Natural killer cell treated with Interleukin-12 subunit alpha and Interleukin-12 subunit beta and Interleukin-15 and Interleukin-18, amount 100 ng/mL, for 72 hours (primary cell): ENCODE data around the gene IQCN. TPM values are rescaled to one million over a fixed set of nuclear protein-coding genes. Genes with fewer than 3 reads are reported as not detected.
A peak's percentile ranks its signal among the peaks of the same experiment; 100 is the strongest.

ENCODE experiments used
- ATAC-seq, 2 donors: fragments of 150-1000 bp; cut with Tn5 transposase in 1 of 2; sonication (Bioruptor Pico), chemical (Tn5 transposase) in 1 of 2; 2 replicates each; pipeline ENCODE4 v1.10.0; 2021
- DNase-seq: peaks from one replicate; pipeline ENCODE4 v3.0.0; 2022; ENCODE audit warnings: low spot score
- H3K27ac Mint-ChIP-seq, 2 donors: 1 replicate in 1 of 2; 2 replicates in 1 of 2; pipeline ENCODE4 v1.8.0; 2022; ENCODE audit warnings: mixed read lengths in 2 of 2, mild to moderate bottlenecking in 1 of 2, moderate library complexity in 1 of 2
- H3K27me3 Mint-ChIP-seq, 2 donors: 1 replicate in 1 of 2; 2 replicates in 1 of 2; pipeline ENCODE4 v1.8.0; 2022; ENCODE audit warnings: mixed read lengths in 2 of 2
- H3K36me3 Mint-ChIP-seq: one replicate; pipeline ENCODE4 v1.8.0; 2022; ENCODE audit warnings: mixed read lengths
- H3K4me1 Mint-ChIP-seq, 2 donors: 1 replicate in 1 of 2; 2 replicates in 1 of 2; pipeline ENCODE4 v1.8.0; 2022; ENCODE audit warnings: low read depth in 2 of 2, mixed read lengths in 2 of 2, mild to moderate bottlenecking in 1 of 2
- H3K4me3 Mint-ChIP-seq: one replicate; pipeline ENCODE4 v1.8.0; 2022; ENCODE audit warnings: mixed read lengths
- H3K9me3 Mint-ChIP-seq: 2 replicates; pipeline ENCODE4 v1.8.0; 2022; ENCODE audit warnings: mixed read lengths
- total RNA-seq, 2 donors: library from RNA; stranded (reverse); gene quantifications; one replicate each; pipeline ENCODE4 v1.2.3, GENCODE V29; 2022

IQCN gene
- total RNA-seq, 2 donors from 2014 or later = 1.5 to 4.0 TPM

DNA sequence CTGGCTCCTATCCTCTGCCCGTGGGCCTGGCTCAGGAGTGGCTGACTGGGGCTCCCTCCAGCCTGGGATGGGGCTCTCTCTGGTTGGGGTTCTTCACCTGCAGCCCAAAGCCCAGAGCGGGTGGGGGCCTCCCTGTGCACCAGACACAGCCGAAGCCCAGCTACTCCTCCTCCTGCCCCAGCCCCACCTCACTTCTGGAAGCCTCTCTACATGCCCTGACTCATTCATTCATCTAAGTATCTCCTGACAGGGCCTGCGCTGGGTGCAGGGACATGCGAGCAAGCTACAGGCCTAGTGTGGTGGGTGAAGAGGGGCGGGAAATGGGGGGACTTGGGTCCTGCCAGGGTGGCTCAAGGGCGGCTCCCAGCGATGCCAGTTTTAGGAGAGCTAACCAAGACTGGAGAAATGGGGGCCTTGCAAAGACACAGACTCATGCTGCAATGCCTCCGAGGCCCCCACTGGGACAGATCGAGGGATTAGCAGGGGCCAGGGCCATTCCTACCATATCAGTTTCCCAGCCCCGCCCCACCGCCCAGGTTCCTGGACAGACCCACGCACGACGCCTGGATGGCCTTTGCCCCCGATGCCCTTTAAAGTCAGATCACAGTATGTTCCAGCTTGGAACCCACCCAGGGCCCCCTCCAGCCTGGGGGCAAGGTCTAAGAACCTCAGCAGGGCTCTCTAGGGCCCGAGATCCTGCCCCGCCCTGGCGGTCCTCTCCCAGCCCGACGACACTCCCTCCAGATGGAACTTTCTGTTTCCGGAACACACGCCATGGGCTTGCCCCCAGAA lies 36.1 kb upstream of the IQCN start:
- H3K9me3 Mint-ChIP-seq = no peaks in the 10 kb centered on the region

DNA sequence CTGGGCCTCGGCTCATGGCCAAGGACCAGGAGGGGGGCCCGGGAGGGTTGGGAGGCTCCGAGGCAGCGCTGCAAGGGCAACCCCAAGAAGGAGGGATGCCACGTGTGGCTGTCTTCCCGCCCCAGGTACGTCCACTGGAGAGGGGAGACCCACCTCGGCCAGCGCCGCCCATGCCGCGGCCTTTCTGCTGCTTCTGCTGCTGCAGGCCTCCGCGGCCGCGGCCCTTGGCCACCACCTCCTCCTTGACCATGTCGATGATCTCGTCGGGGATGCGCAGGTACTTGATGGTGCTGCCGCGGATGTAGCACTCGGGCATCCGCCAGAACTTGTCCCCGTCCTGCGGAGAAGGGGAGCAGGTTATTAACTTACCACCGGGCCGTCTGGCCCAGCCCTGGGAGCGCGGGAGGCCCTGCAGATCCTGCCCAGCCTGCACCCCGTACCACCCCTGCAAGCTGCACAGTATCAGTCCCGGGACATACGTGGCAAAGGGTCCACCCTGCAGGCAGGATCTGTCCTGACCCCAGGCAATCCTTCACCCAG lies 35.3 kb upstream of the IQCN start:
- no peak for DNase-seq
- ATAC-seq = no peak
- H3K4me1 Mint-ChIP-seq = peaks cover 0 to 23% of the 10 kb centered on the region in 2 donors
- no peak overlapping the region for H3K4me3 Mint-ChIP-seq
- H3K27me3 Mint-ChIP-seq = no peaks in the 10 kb centered on the region
- H3K27ac Mint-ChIP-seq = no peak overlapping the region
- no peaks in the 10 kb centered on the region for H3K9me3 Mint-ChIP-seq
- H3K36me3 Mint-ChIP-seq = no peaks in the 10 kb centered on the region

More for the DNA sequence above, 36.1 kb upstream of the IQCN start:
- peak overlapping the region in 1 of 2 donors; percentile 43 for H3K27ac Mint-ChIP-seq
- no peaks in the 10 kb centered on the region for H3K36me3 Mint-ChIP-seq
- DNase-seq (no peak), ATAC-seq (no peak)
- no peaks in the 10 kb centered on the region for H3K27me3 Mint-ChIP-seq
- no peak overlapping the region for H3K4me3 Mint-ChIP-seq
- peaks cover 0 to 18% of the 10 kb centered on the region in 2 donors for H3K4me1 Mint-ChIP-seq

DNA sequence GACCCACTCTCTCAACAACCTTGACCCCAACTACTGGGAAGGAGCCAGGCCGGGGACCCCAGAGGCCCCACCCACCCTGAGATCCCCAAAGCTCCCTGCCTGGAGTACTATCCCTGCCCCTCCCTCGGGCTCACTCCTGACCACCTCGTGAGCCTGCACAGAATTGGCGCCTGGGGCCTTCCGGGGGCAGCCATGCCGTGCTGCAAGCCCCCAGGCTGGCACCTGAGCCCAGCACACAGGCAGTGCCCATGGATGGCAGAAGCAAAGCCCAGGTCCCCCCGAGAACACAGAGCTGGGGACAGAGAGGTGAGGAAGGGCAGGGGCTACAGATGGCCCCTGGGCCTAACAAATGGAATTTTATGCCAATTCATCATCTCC lies 34.7 kb upstream of the IQCN start:
- H3K4me1 Mint-ChIP-seq = peaks cover under 1 to 29% of the 10 kb centered on the region in 2 donors
- no peak overlapping the region for H3K4me3 Mint-ChIP-seq
- no peaks in the 10 kb centered on the region for H3K36me3 Mint-ChIP-seq
- DNase-seq (no peak), ATAC-seq (no peak)
- no peaks in the 10 kb centered on the region for H3K27me3 Mint-ChIP-seq
- H3K27ac Mint-ChIP-seq = no peak overlapping the region
- H3K9me3 Mint-ChIP-seq = no peaks in the 10 kb centered on the region

DNA sequence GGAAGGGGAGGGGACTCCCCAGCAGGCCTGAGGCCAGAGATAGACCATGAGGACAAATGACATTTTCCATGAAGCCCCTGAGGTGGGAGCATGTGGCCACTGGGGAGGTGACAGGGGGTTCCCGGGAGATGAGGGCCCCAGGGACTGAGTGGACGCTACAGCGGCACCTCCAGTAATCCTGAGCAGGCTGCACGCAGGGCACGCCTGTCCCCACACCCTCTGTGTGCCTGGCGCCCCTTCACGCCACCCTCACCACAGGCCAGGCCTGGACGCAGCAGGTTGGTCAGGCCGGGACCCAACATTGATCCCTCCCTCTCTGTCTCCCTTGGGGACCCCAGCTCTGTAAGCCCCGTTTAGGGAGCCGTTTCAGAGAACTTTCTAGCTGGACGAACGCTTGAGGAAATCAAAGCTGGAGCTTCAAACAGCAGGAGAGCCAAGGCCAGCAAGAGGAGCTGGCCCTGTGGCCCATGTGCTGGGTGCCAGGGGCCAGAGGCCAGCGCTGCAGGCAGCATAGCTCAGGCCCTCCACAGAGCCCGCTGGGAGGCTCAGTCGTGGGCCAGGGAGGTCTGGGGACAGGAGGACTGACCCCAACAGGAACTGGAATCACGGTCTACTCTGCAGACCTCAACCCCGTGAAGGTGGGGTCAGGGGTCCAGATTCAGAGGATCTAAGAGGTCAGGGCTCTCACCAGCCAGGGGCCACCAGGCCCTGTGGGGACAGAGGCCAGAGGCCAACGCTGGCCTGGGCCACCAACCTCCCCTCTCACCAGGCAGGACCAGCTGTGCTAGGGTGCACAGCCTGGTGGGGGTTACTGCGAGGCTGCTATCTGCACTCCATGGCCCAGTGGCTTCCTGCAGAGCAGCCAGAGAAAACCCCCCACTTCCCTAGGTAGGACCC lies 34.0 kb upstream of the IQCN start:
- Mint-ChIP-seq H3K9me3 (no peaks in the 10 kb centered on the region), H3K27me3 (no peaks in the 10 kb centered on the region), H3K4me3 (no peak overlapping the region), H3K36me3 (no peaks in the 10 kb centered on the region), H3K4me1 (peaks cover 7 to 35% of the 10 kb centered on the region in 2 donors), H3K27ac (peak overlapping the region in 1 of 2 donors; percentile 96)
- ATAC-seq (no peak), DNase-seq (no peak)

DNA sequence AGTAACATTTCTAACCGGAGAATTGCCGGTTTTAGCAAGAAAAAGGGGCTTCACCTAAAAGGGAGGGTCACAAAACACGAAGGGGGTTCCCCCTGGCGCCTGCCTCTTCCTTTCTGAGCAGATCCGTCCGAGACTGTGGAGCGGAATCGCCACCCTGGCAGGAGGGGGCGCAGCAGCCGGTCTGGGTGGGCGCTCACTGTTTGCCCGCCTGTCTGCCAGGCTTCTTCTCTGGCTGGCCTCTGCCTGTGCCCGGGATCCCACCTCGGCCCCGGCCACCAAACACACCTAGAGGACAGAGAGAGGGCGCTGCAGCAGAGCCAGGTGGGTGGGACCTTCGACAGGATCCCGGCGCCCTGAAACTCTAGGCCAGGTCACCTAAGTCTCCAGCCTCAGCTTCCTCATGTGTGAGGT lies 33.0 kb upstream of the IQCN start:
- Mint-ChIP-seq H3K9me3 (no peaks in the 10 kb centered on the region), H3K36me3 (no peaks in the 10 kb centered on the region), H3K4me3 (peak overlapping the region; percentile 25), H3K4me1 (peaks cover 10 to 30% of the 10 kb centered on the region in 2 donors), H3K27ac (peak overlapping the region; percentile 96 to 98), H3K27me3 (no peaks in the 10 kb centered on the region)
- ATAC-seq = no peak
- DNase-seq = no peak

DNA sequence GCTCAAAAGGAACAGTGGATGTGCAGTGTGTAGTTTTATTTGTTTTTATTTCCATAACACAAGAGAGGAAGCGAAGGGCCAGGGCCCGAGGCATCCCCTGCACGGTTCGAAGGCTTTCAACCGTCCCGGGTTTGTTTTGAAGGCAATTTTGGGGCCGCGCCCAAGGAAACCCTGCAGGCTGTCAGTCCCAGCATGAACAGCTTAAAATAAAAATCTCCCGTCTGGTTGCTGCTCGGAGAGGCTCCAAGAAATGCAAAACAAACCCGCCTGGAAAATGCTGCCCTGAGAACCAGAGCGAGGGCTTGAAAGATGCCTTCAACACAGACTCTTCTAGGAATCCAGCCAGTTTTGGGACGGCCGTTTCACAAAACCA lies 32.6 kb upstream of the IQCN start:
- ATAC-seq = no peak
- no peaks in the 10 kb centered on the region for H3K36me3 Mint-ChIP-seq

DNA sequence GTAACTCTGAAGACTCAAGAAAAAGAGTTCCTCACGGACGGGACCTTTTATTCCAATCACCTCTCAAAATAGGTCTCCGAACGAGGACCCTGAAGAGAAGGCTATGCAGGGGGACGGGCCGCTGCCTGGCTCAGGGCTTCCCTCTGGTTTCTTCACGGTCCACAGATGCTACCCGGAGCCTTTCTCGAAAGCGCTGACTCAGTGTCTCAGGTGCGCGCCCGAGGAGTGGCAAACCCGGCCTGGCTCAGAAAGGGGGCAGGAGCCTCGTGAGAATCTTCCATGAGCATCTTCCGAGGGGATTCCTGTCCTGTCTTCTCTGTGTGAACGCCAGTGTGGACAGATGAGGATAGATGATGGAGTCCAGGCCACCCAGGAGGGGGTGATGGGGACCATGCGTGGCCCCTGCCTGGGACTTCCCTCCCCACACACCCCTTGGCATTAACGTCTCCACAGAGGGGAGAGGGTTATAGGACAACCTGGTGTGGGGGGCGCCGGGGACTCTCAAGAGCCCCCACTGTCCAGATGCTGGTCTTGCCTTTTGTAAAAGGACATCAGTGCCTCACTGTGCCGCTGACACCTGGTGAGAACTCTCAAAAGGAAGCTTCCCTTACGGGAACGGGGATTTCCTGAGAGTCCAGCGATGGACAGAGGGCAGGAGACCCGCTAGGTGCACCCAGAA lies 32.1 kb upstream of the IQCN start:
- peak overlapping the region; percentile 96 to 98 for H3K27ac Mint-ChIP-seq
- H3K4me3 Mint-ChIP-seq = peak overlapping the region; percentile 36
- ATAC-seq (no peak), DNase-seq (no peak)
- H3K36me3 Mint-ChIP-seq = no peaks in the 10 kb centered on the region
- H3K27me3 Mint-ChIP-seq = no peaks in the 10 kb centered on the region
- no peaks in the 10 kb centered on the region for H3K9me3 Mint-ChIP-seq
- H3K4me1 Mint-ChIP-seq = peaks cover 10 to 30% of the 10 kb centered on the region in 2 donors

More for the DNA sequence above, 32.6 kb upstream of the IQCN start:
- H3K4me1 Mint-ChIP-seq = peaks cover 10 to 30% of the 10 kb centered on the region in 2 donors
- H3K27me3 Mint-ChIP-seq = no peaks in the 10 kb centered on the region
- peak overlapping the region; percentile 96 to 98 for H3K27ac Mint-ChIP-seq
- peak overlapping the region; percentile 25 for H3K4me3 Mint-ChIP-seq
- no peaks in the 10 kb centered on the region for H3K9me3 Mint-ChIP-seq
- no peak for DNase-seq

DNA sequence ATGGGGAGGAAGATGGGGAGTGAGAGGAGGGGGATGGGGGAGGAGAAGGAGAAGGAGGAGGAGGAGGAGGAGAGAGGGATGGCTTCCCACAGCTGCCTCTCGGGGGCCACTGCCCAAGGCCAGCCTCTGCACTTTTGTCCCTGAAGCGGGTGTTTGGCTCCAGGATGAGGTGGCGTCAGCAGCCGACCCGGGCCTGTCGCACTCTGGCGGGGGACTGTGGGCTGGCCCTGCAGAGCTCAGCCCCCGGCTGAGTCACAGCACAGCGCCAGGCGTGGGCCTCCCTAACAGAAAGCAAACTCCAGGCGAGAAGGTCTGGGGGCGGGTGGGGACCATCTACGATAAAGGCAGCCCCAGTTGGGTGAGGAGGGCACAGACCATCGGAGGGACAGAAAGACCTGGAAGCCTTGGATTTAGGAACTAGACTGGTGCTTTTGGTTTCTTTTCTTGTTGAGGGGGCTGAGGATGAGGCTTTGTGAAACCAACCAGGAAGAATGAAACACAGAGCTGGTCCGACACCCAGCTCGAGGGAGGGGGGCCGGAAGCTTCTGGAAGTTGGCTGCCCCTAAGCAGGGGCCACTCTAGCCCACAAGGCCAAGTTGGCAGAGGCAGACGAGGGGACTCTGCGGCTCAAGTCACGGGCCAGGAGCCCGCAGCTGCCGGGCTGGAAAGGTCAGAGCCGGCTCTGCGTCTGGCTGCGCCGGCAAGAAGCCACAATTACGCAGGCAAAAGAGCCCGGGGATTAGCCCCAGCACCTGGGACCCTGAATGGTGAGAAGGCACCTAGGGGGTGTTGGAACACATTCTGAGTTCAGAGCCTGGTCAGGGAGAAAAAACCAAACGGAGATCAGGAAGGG lies 30.4 kb upstream of the IQCN start:
- peaks cover 10 to 26% of the 10 kb centered on the region in 2 donors for H3K4me1 Mint-ChIP-seq
- peak; percentile 90 for ATAC-seq
- H3K9me3 Mint-ChIP-seq = no peaks in the 10 kb centered on the region
- H3K27ac Mint-ChIP-seq = peak overlapping the region; percentile 96 to 98
- DNase-seq = peak; percentile 92
- H3K27me3 Mint-ChIP-seq = no peaks in the 10 kb centered on the region
- peak overlapping the region; percentile 97 for H3K4me3 Mint-ChIP-seq
- H3K36me3 Mint-ChIP-seq = no peaks in the 10 kb centered on the region

DNA sequence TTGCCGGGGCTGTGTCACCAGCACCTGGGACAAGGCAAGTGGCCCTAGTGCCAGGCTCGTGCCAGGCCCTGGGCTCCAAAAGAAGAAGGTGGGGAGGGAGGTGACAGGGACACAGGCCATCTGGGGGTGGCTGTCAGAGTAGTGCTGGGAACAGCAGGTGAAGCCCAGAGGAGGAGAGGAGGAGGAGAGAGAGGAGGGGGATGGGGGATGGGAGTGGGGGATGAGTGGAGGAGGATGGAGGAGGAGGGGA lies 29.9 kb upstream of the IQCN start:
- Mint-ChIP-seq H3K36me3 (no peaks in the 10 kb centered on the region), H3K9me3 (no peaks in the 10 kb centered on the region), H3K27ac (peak overlapping the region; percentile 96 to 98), H3K4me3 (peak overlapping the region; percentile 97), H3K4me1 (peaks cover 10 to 26% of the 10 kb centered on the region in 2 donors), H3K27me3 (no peaks in the 10 kb centered on the region)
- ATAC-seq (peak in 1 of 2 donors; percentile 0), DNase-seq (no peak)

DNA sequence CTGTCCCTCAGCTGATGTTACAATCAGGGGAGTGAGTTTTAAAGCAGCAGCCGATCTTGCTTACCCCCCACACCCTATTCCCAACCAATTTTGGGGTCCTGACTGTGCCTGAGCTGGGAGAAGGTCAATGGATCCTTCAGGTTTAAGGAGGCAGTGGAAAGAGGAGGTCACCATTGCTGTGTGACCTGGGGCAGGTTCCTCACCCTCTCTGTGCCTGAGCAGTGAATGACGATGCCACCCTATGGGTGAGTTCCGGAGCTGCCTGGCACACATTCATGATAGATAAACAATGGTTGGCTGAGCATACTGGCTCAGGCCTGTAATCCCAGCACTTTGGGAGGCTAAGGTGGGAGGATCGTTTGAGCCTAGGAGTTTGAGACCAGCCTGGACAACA lies 27.5 kb upstream of the IQCN start:
- H3K4me3 Mint-ChIP-seq = peak overlapping the region; percentile 15
- ATAC-seq (no peak), DNase-seq (no peak)
- peak overlapping the region; percentile 21 to 76 for H3K27ac Mint-ChIP-seq
- H3K36me3 Mint-ChIP-seq = no peaks in the 10 kb centered on the region
- H3K4me1 Mint-ChIP-seq = peaks cover 10 to 23% of the 10 kb centered on the region in 2 donors
- no peaks in the 10 kb centered on the region for H3K9me3 Mint-ChIP-seq
- no peaks in the 10 kb centered on the region for H3K27me3 Mint-ChIP-seq

DNA sequence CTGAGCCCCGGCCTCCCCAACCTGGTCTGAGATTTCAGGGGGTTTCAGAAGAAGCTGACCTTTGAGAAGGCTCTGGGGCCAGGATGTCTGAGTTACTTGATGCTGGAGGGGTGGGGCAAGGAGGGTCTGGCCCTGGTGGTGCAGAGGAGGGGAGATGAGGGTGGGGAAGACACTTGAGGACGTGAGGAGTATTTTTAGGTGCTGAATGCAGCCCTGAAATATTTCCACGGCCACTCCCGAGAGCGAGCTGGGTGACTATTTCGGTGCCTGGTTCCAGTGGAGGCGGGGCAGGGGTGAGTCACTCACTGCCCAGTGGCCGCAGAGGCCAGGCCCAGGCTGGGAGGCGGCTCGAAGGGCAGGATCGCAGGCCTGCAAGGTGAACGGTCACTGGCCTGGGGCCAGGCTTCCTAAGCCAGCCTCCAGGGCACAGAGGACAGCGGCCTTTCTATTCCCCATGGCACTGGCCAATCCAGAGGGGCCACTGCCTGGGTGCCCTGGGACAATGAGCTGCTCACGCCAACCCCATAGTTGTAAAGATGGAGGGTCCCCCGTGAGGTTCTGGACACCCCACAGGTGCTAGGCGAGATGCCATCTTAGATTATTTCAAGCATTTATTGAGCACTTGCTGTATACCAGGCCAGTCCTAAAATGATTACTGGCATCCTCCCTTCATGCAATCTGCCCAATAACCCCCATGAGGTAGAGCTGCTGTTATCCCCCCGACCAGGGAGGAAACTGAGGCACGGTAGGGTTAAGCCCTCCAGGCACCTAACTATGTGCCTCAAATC lies 26.9 kb upstream of the IQCN start:
- no peaks in the 10 kb centered on the region for H3K9me3 Mint-ChIP-seq
- H3K27me3 Mint-ChIP-seq = no peaks in the 10 kb centered on the region
- no peak overlapping the region for H3K4me3 Mint-ChIP-seq
- ATAC-seq (no peak), DNase-seq (no peak)
- H3K36me3 Mint-ChIP-seq = no peaks in the 10 kb centered on the region
- peaks cover 14 to 25% of the 10 kb centered on the region in 2 donors for H3K4me1 Mint-ChIP-seq
- peak overlapping the region; percentile 21 to 76 for H3K27ac Mint-ChIP-seq

DNA sequence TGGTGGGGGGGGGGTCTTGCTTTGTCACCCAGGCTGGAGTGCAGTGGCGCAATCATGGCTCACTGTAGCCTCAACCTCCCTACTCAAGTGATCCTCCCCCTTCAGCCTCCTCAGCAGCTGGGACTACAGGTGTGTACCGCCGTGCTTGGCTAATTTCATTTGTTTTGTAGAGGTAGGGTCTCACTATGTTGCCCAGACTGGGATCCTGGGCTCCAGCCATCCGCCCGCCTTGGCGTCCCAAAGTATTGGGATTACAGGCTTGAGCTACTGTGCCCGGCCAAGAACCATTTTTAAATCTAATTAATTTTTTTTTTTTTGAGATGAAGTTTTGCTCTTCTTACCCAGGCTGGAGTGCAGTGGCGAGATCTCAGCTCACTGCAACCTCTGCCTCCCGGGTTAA lies 25.4 kb upstream of the IQCN start:
- no peak overlapping the region for H3K27ac Mint-ChIP-seq
- H3K9me3 Mint-ChIP-seq = peaks cover 6% of the 10 kb centered on the region
- H3K4me3 Mint-ChIP-seq = no peak overlapping the region
- no peak for ATAC-seq
- H3K36me3 Mint-ChIP-seq = no peaks in the 10 kb centered on the region
- peaks cover 28 to 34% of the 10 kb centered on the region in 2 donors for H3K4me1 Mint-ChIP-seq
- DNase-seq = no peak
- H3K27me3 Mint-ChIP-seq = no peaks in the 10 kb centered on the region
